ENCODE results near the gene EZR. TPM values are rescaled to one million over a fixed set of nuclear protein-coding genes. Genes with fewer than 3 reads are reported as not detected.

Gene EZR
- total and polyA plus RNA-seq, 2 of the 8 experiments (the other 6 are each of a cell fraction or from before 2014, with no cell fraction given), result 122 to 286 TPM

DNA sequence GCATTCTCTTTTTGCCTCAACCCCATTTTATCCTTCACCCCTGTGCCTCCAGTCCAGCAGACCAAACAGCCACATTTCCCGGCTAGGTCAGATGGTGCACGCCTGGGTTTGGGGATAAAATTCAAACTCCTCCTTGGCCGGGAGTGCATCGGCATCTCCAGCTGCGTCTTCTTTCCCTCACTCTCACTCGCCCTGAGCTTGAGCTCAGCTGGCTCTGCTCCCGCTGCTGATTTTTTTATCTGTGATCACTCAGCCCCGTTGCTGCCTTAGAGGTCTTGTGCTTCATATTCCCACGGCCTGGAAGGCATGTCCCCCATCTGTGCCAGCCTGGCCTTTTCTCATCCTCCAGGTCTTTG lies 6.8 kb upstream of the EZR start:
- no peaks in the 10 kb centered on the region for H3K36me3 ChIP-seq (ENCODE audit: control insufficient read depth in 2 of 4, insufficient read depth in 4 of 4, low read length in 3 of 4)
- H3K9me3 ChIP-seq (ENCODE audit: insufficient read depth in 2 of 2, low read depth in 1 of 2, low read length in 1 of 2), result no peaks in the 10 kb centered on the region
- no peak overlapping the region for H3K4me2 ChIP-seq (ENCODE audit: insufficient read depth in 1 of 2, low read depth in 2 of 2, low read length in 2 of 2)
- no peak overlapping the region for H3K4ac ChIP-seq (replicated peaks; ENCODE audit: insufficient read length, low read depth, low read length)
- H2AK5ac ChIP-seq (ENCODE audit: low read depth, low read length), result no peak overlapping the region
- no peaks in the 10 kb centered on the region for H3K27me3 ChIP-seq (replicated peaks in 1 of 4; ENCODE audit: control insufficient read depth in 3 of 4, extremely low read depth in 1 of 4, insufficient read depth in 3 of 4, low read length in 3 of 4)
- H3K14ac ChIP-seq (ENCODE audit: insufficient read length), result no peak overlapping the region
- no peak overlapping the region for H3K9ac ChIP-seq (replicated peaks in 1 of 4; ENCODE audit: extremely low read depth in 1 of 4, low read depth in 3 of 4, low read length in 3 of 4)
- 0 out of 2 replicates have a peak overlapping the region, but pooled peaks have one; percentile 49 for H2BK5ac ChIP-seq (ENCODE audit: low read depth, low read length)
- no peaks in the 10 kb centered on the region for H4K20me1 ChIP-seq (replicated peaks in 1 of 2; ENCODE audit: control insufficient read depth in 1 of 2, insufficient read depth in 2 of 2, low read length in 2 of 2)
- H3K23me2 ChIP-seq (ENCODE audit: low read depth, low read length), result no peaks in the 10 kb centered on the region
- H2BK20ac ChIP-seq (ENCODE audit: low read length), result 0 out of 2 replicates have a peak overlapping the region, but pooled peaks have one; percentile 34
- peak overlapping the region; percentile 82; the same call in 1 of the 2 replicates for H2BK12ac ChIP-seq (ENCODE audit: low read depth, low read length)
- no peaks in the 10 kb centered on the region for H3K79me2 ChIP-seq (ENCODE audit: control insufficient read depth in 1 of 2, insufficient read depth in 2 of 2, low read length in 2 of 2)
- H4K8ac ChIP-seq (ENCODE audit: extremely low read depth, insufficient read depth, low read length), result no peak overlapping the region
- H4K5ac ChIP-seq (ENCODE audit: insufficient read length, low read depth, low read length), result no peak overlapping the region
- H3K4me1 ChIP-seq (replicated peaks in 1 of 4; ENCODE audit: control insufficient read depth in 3 of 4, insufficient read depth in 4 of 4, low read length in 3 of 4), result peaks cover 0 to 8% (median 5%) of the 10 kb centered on the region in 4 experiments; a peak in 3 of 7 replicates
- ChIA-PET POLR2A (ENCODE audit: partially characterized antibody) (interaction anchor here (0.6 to 1.1 kb wide), 2 partner anchors 9 to 28 kb away, joined by 3 read pairs; no protein-coding TSS in a partner anchor), CTCF (ENCODE audit: partially characterized antibody) (interaction anchor here (0.6 to 1.1 kb wide), 3 partner anchors 12 to 204 kb away, joined by 3 read pairs; no protein-coding TSS in a partner anchor)
- FAIRE-seq (no peak), DNase-seq (ENCODE audit: low read depth in 1 of 2, low spot score in 2 of 2) (no peak)
- no peaks in the 10 kb centered on the region for H3K79me1 ChIP-seq (ENCODE audit: low read depth, low read length)
- 91% methylated on average over 9 of the region's 9 CpGs; no CpG with 5 or more reads in 1 of the 2 experiments for WGBS, 2 experiments (ENCODE audit: extremely low coverage in 1 of 2, insufficient coverage in 1 of 2, insufficient read length in 1 of 2, insufficient replicate concordance in 2 of 2, low coverage in 1 of 2, low lambda C conversion rate in 2 of 2, missing lambda C conversion rate in 1 of 2)
- no peak overlapping the region for H4K91ac ChIP-seq (replicated peaks; ENCODE audit: insufficient read length, low read length)
- no peak overlapping the region for H3K56ac ChIP-seq (replicated peaks; ENCODE audit: insufficient read length, low read depth, low read length)
- H3K4me3 ChIP-seq (ENCODE audit: extremely low read depth in 1 of 4, insufficient read depth in 2 of 4, low read depth in 3 of 4, low read length in 4 of 4), result no peak overlapping the region
- H3K27ac ChIP-seq (ENCODE audit: low read depth, low read length), result no peak overlapping the region
- H2BK15ac ChIP-seq (ENCODE audit: low read length), result peak overlapping the region; percentile 90
- H3K18ac ChIP-seq (ENCODE audit: extremely low read depth, low read length), result 0 out of 2 replicates have a peak overlapping the region, but pooled peaks have one; percentile 39
- TF ChIP-seq CBX5 (IDR thresholded peaks at IDR 0.05; ENCODE audit: low read depth, low read length) (no peak), MAFK (IDR thresholded peaks at IDR 0.05; ENCODE audit: low read depth, low read length) (no peak)
- H2AFZ ChIP-seq (ENCODE audit: low read length), result peak overlapping the region; percentile 47; the same call in 1 of the 2 replicates
- peak overlapping the region; percentile 44 for H2BK120ac ChIP-seq (replicated peaks; ENCODE audit: low read depth, low read length)
- H3K23ac ChIP-seq (ENCODE audit: insufficient read length), result no peak overlapping the region
